CD4-positive, alpha-beta T cell treated with Interleukin-4 for 1 hour (primary cell): ENCODE measurements around the gene KLK11.

Experiments used
- DNase-seq, 2 donors: peaks; one replicate each; pipeline ENCODE4 v3.0.0-alpha.2; 2020 to 2022

Gene KLK11, protein sequence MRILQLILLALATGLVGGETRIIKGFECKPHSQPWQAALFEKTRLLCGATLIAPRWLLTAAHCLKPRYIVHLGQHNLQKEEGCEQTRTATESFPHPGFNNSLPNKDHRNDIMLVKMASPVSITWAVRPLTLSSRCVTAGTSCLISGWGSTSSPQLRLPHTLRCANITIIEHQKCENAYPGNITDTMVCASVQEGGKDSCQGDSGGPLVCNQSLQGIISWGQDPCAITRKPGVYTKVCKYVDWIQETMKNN

GRCh38 chr19:51026554-51026831 lies at the start of gene KLK11:
Gene KLK11, minus strand, starts transcription at chr19:51026616. Its CDS starts 985 bp downstream, at chr19:51025631.
- no peak for DNase-seq

DNA sequence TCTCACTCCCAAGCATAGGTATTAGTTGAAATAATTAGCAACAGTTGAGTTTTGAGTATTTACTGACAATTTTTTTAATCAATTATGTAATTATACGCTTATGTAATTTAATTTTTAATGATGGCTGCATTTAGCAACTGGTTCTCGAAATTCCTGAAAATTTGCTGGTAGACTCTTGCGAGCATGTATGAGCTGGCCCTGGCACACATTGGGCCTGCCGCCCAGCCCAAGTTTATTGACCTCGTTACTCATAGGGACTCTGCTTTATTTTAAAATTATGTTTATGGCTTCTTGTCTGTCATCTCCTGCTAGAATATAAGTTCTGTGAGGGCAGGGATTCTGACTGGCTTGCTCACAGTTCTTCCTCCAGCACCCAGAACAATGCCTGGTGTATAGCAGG lies 49.6 kb upstream of the KLK11 start:
- no peak for DNase-seq

DNA sequence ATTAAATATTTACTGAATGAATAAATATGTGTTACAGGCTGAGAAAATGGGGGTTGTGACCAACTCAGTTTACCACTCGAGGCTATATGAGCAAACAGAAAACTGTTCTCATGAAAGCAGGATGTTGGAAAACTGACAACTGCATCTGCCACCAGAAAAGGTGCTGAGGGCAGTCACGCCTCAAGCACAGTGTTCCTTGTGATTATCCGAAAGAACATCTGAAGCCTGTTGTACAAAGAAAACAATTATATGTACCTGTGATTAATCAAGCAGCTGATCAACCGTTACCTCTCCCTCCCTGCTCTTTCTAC lies 44.6 kb upstream of the KLK11 start:
- no peak for DNase-seq

- DNase-seq, result no peak
These were observed 44.1 kb upstream of the KLK11 start for GRCh38 chr19:51070334-51071094.

- no peak for DNase-seq
These were observed 40.2 kb upstream of the KLK11 start for GRCh38 chr19:51066393-51067186.

DNA sequence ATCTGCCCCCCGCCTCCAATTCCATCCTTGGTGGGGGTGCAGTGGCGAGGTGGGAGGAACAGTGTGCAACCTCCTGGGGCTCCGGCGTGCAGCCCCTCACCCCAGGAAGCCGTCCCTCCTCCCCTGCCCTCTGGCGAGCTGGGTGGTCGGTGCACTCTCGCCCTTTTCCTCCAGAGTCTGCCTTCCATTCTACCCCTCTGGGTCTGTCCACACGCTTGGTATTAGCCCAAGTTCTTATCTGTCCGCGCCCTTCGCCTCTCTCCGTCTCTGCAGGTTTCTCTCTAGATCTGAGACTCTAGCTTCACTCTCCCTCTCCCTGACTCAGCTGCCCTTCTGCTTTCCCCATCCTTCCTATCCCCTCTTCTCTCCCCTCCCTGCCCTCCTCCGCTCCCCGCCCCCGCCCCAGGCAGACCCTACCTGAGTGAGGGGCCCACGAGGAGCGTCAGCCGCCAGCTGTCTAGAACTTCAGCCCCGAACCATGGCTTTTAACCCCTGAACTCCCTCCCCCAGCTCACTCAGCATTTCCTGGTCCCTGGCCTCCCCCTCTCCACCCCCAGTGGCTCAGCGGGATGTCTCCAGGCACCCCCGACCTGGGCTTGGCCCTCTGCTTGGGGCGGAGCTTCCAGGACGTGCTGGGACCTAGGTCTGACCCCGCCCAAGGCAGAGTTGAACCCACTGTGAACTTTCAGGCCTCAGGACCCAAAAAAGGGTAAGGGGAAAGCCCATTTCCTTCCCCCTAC lies 39.0 kb upstream of the KLK11 start:
- DNase-seq, result no peak

GRCh38 chr19:51064534-51065220 lies 38.3 kb upstream of the KLK11 start, which contains the start of gene KLK13:
Gene KLK13, minus strand, starts transcription at chr19:51065092. Its CDS starts 25 bp downstream, at chr19:51065067.
- DNase-seq, result no peak

- no peak for DNase-seq
These were observed 37.2 kb upstream of the KLK11 start for GRCh38 chr19:51063664-51064063.

DNA sequence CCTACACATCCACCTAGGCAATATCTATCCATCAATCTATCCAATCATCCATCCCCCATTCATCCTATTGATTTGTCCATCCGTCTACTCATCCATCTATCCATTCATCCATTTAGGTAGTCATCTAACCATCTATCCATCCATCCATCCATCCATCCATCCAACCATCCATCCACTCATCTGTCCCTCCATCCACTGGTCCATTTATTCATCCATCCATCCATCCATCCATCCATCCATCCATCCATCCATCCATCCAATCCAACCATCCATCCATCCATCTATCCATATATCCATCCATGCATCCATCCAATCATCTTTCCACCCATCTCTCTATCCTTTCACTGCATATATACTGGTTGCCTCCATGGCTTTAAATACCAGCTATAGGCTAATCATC lies 34.6 kb upstream of the KLK11 start:
- DNase-seq, result no peak

DNA sequence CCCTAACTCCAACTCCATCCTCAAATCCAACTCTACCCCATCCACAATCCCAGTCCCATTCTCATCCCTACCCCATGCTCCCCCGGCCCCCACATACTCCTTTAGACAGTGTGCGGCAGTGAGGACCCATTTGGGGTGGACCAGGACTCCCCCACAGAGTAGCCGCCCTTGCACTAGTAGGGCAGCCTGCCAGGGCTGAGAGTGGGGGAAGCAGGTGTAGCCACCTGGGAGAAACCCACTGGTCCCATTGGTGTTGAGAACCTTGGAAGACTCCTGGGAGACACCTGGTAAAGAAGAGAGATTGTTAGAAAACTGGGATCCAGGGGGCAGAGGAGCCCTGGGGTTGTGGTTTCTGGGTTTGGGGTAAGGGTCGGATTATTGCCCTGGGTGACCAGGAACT lies 33.9 kb upstream of the KLK11 start:
- no peak for DNase-seq

GRCh38 chr19:51059715-51060114 lies 33.3 kb upstream of the KLK11 start:
- DNase-seq, result no peak

GRCh38 chr19:51055866-51056265 lies 29.4 kb upstream of the KLK11 start:
- no peak for DNase-seq

DNA sequence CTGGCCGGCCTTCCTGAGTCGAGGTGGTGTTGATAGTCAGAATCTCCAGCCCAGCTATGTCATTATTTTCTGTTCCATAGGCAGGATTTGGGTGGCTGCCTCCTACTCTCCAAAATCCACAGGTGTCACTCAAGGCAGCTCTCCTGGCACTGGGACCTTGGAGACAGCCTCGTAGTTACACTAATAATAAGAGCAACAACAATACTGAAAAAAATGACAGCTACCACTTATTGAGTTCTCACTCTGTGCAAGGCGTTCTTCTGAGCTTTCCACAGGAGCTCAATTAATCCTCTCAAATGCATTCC lies 20.6 kb upstream of the KLK11 start:
- DNase-seq, result no peak

- DNase-seq, result no peak
These were observed 17.9 kb upstream of the KLK11 start for GRCh38 chr19:51044327-51044726.

DNA sequence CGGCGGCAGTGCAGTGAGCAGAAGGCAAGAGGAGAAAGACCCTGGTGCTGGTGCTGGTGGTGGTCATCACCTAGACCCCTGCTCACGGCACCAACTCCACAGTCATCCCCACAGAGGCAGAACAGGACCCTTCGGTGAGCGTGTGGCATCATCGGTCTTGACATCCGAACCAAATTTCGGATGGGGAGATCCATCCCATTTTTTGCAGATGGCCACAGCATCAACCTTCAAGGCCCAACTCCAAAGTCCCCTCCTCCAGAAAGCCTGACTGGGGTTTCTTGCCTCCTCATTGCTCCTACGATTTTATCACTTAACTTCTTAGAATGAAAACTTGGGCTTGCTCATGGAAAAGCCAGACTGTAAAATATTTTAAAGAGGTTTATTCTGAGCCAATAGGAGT lies 17.1 kb upstream of the KLK11 start:
- no peak for DNase-seq

DNA sequence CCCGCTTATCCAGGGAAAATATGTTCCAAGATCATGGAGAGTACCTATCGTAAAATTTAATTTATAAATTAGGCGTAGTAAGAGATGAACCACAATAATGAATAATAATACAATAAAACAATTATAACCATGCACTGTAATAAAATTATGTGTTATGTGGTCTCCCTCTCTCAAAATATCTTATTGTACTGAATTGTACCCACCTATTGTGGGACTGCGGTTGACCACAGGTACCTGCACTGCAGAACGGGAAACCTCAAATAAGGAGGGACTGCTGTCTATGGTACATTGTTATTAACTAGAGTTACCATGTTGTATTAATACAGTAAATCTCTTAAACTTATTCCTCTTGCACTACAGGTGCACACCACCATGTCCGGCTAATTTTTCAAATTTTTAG lies 13.7 kb upstream of the KLK11 start:
- no peak for DNase-seq

DNA sequence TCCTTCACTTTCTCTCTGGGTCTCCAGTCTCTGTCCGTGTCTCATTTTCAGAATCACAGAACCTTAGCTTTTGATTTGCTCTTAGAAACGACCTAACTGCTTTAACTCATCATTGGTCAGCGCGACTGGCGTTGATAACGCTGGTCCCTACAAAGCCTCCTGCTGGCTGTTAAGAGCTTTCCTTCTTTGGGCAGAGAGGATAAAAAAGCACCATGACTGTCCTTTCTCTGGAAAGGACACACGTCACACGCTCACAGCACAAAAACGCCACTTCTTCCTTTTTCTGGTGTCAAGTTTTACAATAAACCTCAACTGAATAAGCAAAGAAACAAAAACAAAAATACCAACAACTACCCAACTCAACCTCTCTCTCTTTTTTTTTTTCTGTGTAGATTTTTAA lies 10.1 kb upstream of the KLK11 start:
- no peak for DNase-seq

- DNase-seq, result no peak
These were observed 8.3 kb upstream of the KLK11 start, which contains the start of gene KLK12 for GRCh38 chr19:51034704-51035103. Gene KLK12, minus strand, starts transcription at chr19:51035002. Its CDS starts 381 bp downstream, at chr19:51034621.

DNA sequence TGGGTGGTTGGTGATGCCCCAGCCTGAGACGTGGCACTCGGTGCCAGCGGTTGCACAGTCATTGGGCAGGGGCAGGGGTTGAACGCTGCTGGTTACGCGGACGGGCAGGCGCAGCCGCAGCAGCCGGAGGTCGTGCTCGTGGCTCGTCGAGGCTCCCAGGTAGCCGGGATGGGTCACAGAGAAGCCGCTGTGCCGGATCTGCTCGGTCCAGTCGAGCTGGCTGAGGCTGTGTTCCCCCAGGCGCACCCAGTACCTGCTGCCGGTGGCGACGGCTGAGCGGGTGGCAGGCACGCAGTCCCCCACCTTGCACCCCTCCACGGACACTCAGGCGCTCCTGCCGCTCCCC lies 5.4 kb upstream of the KLK11 start:
- no peak for DNase-seq

DNA sequence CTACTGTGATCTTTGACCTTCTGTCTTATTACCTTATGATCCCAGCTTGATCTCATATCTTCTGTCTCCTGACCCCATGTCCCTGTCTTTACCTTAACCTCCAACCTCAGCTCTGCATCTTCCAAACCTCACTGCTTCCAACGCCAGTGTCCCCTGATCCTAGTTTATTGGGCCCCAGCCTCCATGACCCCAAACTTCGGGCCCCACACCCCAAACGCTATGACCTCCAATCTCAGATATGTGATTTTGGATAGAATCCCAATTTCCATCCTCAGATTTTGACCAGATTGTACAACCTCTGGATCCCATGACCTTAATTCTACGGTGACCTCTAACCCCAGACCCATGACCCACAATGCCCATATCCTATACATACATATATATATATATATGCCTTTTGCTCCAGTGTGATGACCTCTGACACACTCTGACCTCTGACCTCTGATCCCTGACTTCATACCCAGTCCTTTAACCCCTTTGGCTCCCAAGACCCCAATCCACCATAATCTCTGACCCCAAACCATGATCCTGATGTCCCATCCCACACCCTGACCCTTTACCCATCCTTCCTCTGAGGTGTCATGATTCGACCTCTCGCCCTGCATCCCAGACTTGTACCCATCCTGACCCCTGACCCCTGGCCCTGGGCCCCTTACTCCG lies 4.9 kb upstream of the KLK11 start:
- no peak for DNase-seq

DNA sequence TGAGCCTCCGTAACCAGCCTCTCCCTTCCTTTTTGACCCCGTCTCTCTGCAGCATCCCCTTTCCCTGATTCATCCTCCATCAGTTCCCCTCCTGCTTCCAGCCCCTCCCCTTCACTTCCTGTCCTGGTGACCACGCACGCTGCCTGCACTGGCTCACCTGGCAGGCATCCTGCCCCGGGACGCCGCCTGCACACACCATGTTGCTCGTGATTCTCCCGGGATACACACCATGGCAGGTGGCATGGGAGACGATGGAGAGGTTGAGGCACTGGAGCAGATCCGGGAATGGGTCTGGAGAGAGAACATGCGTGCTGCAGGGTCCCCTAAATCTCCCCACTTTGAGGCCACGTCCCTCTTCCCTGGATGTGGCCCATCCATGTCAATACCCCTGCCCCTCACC lies 4.2 kb upstream of the KLK11 start:
- no peak for DNase-seq

GRCh38 chr19:51029718-51030117 lies 3.3 kb upstream of the KLK11 start:
- DNase-seq, result no peak

DNA sequence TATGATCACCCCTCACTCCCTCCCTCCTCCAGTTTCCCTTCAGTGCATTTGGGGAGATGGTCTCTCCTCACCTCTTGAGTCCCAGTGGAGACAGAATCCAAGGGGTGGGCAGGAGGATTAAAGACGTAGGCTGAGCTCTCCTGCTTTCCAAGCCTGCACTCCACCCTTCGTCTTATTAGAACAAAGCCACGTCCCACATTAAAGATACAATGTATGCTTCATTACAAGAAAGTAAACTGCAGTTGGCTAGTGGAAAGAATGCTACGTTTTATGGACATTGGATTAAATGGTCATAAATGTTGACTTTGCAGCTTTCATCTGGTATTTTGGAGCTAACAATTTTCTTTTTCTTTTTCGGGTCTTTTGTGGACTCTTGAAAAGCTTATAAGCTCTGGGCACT lies 1.5 kb upstream of the KLK11 start:
- DNase-seq, result no peak
